ENCODE measurements around the gene DLG2.
"Not testable (repeated sequence)": the region's sequence is repeated elsewhere in the genome, so short reads cannot be mapped to it uniquely, and the experiment has no call there.

Gene DLG2

DNA sequence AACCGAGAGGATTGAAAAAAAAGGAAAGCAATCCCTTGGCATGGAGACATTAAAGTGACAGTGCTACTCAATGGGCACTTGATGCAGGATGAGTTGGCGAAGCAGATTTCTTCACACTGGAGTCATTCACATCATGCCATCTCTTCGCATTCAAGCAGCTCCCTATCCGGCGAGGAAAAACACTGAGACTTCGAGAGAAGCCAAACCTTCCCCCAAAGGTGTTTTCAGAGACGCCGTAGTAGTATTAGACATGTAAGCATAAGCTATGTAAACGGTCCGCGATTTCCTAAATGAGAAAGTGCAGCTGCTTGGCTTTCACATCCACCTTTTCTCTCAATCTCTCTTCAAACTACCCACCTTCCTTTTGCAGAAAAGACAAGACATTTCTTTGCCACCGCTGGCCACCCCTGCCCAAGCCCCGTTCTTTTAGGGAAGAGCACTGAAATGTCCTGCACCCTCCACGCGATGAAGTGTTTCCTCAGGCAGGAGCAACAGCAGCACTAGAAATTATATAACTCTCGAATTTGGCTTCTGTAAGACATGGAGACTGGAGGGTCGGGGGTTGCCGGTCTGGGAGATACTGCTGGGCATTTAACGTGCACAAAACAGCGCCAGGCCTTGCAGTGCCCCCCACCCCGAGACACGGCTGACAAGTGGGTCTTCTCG lies at the start of gene DLG2:
Gene DLG2 (minus strand): TSS at position 13 of the 666 bp plus-strand sequence.
- TF ChIP-seq, protein P1, sequence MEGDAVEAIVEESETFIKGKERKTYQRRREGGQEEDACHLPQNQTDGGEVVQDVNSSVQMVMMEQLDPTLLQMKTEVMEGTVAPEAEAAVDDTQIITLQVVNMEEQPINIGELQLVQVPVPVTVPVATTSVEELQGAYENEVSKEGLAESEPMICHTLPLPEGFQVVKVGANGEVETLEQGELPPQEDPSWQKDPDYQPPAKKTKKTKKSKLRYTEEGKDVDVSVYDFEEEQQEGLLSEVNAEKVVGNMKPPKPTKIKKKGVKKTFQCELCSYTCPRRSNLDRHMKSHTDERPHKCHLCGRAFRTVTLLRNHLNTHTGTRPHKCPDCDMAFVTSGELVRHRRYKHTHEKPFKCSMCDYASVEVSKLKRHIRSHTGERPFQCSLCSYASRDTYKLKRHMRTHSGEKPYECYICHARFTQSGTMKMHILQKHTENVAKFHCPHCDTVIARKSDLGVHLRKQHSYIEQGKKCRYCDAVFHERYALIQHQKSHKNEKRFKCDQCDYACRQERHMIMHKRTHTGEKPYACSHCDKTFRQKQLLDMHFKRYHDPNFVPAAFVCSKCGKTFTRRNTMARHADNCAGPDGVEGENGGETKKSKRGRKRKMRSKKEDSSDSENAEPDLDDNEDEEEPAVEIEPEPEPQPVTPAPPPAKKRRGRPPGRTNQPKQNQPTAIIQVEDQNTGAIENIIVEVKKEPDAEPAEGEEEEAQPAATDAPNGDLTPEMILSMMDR (conservative IDR thresholded peaks at IDR 0.05; ENCODE audit: low read depth, low read length): no peak
- DNase-seq (ENCODE audit: low read depth): peak; percentile 24
- H3K4me3 ChIP-seq (ENCODE audit: low read depth, low read length): peak within 1 kb of the TSS; percentile 60

- no peak for DNase-seq (ENCODE audit: low read depth)
- H3K4me3 ChIP-seq (ENCODE audit: low read depth, low read length): no peak overlapping the region
- TF ChIP-seq, protein P1 (conservative IDR thresholded peaks at IDR 0.05; ENCODE audit: low read depth, low read length): no peak
Observed at GRCh38 chr11:85673393-85673792, 46.2 kb upstream of the DLG2 start.

- no peak overlapping the region for H3K4me3 ChIP-seq (ENCODE audit: low read depth, low read length)
- DNase-seq (ENCODE audit: low read depth): no peak
- TF ChIP-seq, protein P1 (conservative IDR thresholded peaks at IDR 0.05; ENCODE audit: low read depth, low read length): no peak
Observed at GRCh38 chr11:85672105-85672902, 45.2 kb upstream of the DLG2 start.

GRCh38 chr11:85670949-85671663 lies 44.0 kb upstream of the DLG2 start:
- DNase-seq (ENCODE audit: low read depth); H3K4me3 ChIP-seq (ENCODE audit: low read depth, low read length): not testable (repeated sequence)

GRCh38 chr11:85668157-85668556 lies 41.0 kb upstream of the DLG2 start:
- TF ChIP-seq, protein P1 (conservative IDR thresholded peaks at IDR 0.05; ENCODE audit: low read depth, low read length): no peak
- no peak overlapping the region for H3K4me3 ChIP-seq (ENCODE audit: low read depth, low read length)

DNA sequence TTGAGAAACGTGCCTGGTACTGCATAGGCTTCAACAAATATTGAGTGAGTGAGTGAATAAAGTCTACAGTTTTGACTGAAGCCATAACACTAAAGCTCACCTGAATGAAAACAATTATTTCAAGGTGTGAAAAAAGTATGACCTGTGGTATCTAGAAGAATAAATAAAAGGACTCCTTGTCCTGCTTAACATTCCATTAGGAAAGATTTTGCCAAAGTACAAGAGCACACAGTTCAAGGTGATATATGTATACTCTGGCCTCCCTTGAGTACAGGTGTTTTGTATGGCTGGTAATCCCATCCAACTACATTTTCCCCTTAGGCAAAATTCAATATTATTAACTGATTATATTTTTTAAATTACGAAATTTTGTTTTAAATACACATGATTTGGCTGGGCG lies 39.5 kb upstream of the DLG2 start:
- TF ChIP-seq, protein P1 (conservative IDR thresholded peaks at IDR 0.05; ENCODE audit: low read depth, low read length): no peak
- DNase-seq (ENCODE audit: low read depth): no peak
- H3K4me3 ChIP-seq (ENCODE audit: low read depth, low read length): no peak overlapping the region

More at GRCh38 chr11:85668157-85668556, 41.0 kb upstream of the DLG2 start:
- DNase-seq (ENCODE audit: low read depth): no peak

GRCh38 chr11:85665733-85666132 lies 38.6 kb upstream of the DLG2 start:
- DNase-seq (ENCODE audit: low read depth): no peak
- TF ChIP-seq, protein P1 (conservative IDR thresholded peaks at IDR 0.05; ENCODE audit: low read depth, low read length): no peak
- no peak overlapping the region for H3K4me3 ChIP-seq (ENCODE audit: low read depth, low read length)

Measured in choroid plexus epithelial cell (primary cell).